Fibroblast of lung (primary cell): ENCODE results near the gene PCID2. TPM values are rescaled to one million over a fixed set of nuclear protein-coding genes. Genes with fewer than 3 reads are reported as not detected.

ENCODE experiments used
- DNase-seq, 2 donors: peaks; one replicate each; pipeline versions ENCODE4 v3.0.0 to v3.0.0-alpha.2; 2010; ENCODE audit warnings: low read depth in 2 of 2
- H2AFZ ChIP-seq: 2 replicates; pipeline ENCODE4 v1.5.1; 2012; ENCODE audit warnings: low read length, control low read depth, inconsistent platforms
- H3K27ac ChIP-seq: 2 replicates; pipeline ENCODE4 v1.5.1; 2011; ENCODE audit warnings: low read length, control low read depth; ENCODE audit not compliant: insufficient read depth
- H3K27me3 ChIP-seq: 2 replicates; pipeline ENCODE4 v1.5.1; 2011; ENCODE audit warnings: mild to moderate bottlenecking, low read length; ENCODE audit not compliant: control insufficient read depth, insufficient read depth
- H3K36me3 ChIP-seq: 2 replicates; pipeline ENCODE4 v1.5.1; 2011; ENCODE audit warnings: low read length; ENCODE audit not compliant: control insufficient read depth, insufficient read depth
- H3K4me1 ChIP-seq: 2 replicates; pipeline ENCODE4 v1.5.1; 2011; ENCODE audit warnings: low read length; ENCODE audit not compliant: control insufficient read depth, insufficient read depth; ENCODE audit errors: extremely low read depth
- H3K4me2 ChIP-seq: 2 replicates; pipeline ENCODE4 v1.5.1; 2011; ENCODE audit warnings: low read length, control low read depth; ENCODE audit not compliant: insufficient read depth; ENCODE audit errors: extremely low read depth
- H3K4me3 ChIP-seq, 4 experiments: fragments of 200-600 bp in 1 of 4; sonication (generic) in 1 of 4; replicated peaks in 1 of 4; 2 replicates each; pipeline ENCODE4 v1.5.1; 2011 to 2016; ENCODE audit warnings: low read length in 4 of 4, low read depth in 3 of 4, mild to moderate bottlenecking in 3 of 4, control low read depth in 2 of 4, inconsistent platforms in 1 of 4, mixed read lengths in 1 of 4; ENCODE audit not compliant: insufficient read depth in 1 of 4; ENCODE audit errors: control extremely low read depth in 1 of 4
- H3K79me2 ChIP-seq: 2 replicates; pipeline ENCODE4 v1.5.1; 2012; ENCODE audit warnings: mild to moderate bottlenecking, low read length, inconsistent platforms; ENCODE audit not compliant: control insufficient read depth, insufficient read depth
- H3K9ac ChIP-seq: 2 replicates; pipeline ENCODE4 v1.5.1; 2011; ENCODE audit warnings: mild to moderate bottlenecking, low read length, control low read depth; ENCODE audit not compliant: insufficient read depth
- H3K9me3 ChIP-seq: 2 replicates; pipeline ENCODE4 v1.5.1; 2012; ENCODE audit warnings: low read depth, low read length; ENCODE audit not compliant: control insufficient read depth, insufficient read depth
- H4K20me1 ChIP-seq: 2 replicates; pipeline ENCODE4 v1.5.1; 2011; ENCODE audit warnings: low read length; ENCODE audit not compliant: control insufficient read depth, insufficient read depth; ENCODE audit errors: extremely low read depth
- EZH2 ChIP-seq: IDR thresholded peaks from 2 replicates; pipeline ENCODE4 v1.5.1; 2012; ENCODE audit warnings: low read length, control low read depth, mild to moderate bottlenecking; ENCODE audit errors: missing control alignments
- polyA plus RNA-seq, 2 donors: library from polyadenylated mRNA; depleted of rRNA in 1 of 2; stranded (reverse) in 1 of 2; unstranded in 1 of 2; fragments of >200 nt; gene quantifications; 2 replicates each; pipeline ENCODE4 v1.2.1, GENCODE V29; 2011 to 2012; ENCODE audit warnings: missing spikeins in 1 of 2
- total RNA-seq: library from RNA; depleted of rRNA; stranded (reverse); fragments of >200 nt; gene quantifications from 2 replicates; pipeline ENCODE4 v1.2.1, GENCODE V29; 2014
- TF ChIP-seq, protein P1 (sequence below), 2 donors: IDR thresholded peaks in 1 of 2; conservative IDR thresholded peaks in 1 of 2; 1 replicate in 1 of 2; 2 replicates in 1 of 2; pipeline ENCODE4 v1.5.1; 2011 to 2012; ENCODE audit warnings: low read length in 2 of 2, control low read depth in 1 of 2, inconsistent platforms in 1 of 2, low read depth in 1 of 2, mild to moderate bottlenecking in 1 of 2

PCID2 gene
- total and polyA plus RNA-seq, 2 donors (not counting 1 experiment from before 2014, with no cell fraction given) = 93.5 to 113 TPM

- H3K4me3 ChIP-seq = no peak overlapping the region
- H4K20me1 ChIP-seq = no peaks in the 10 kb centered on the region
- no peak overlapping the region for H3K9ac ChIP-seq
- no peaks in the 10 kb centered on the region for H3K27me3 ChIP-seq
- no peaks in the 10 kb centered on the region for H3K9me3 ChIP-seq
- no peaks in the 10 kb centered on the region for H3K79me2 ChIP-seq
- H3K27ac ChIP-seq = no peak overlapping the region
- H3K4me1 ChIP-seq = no peaks in the 10 kb centered on the region
- H3K36me3 ChIP-seq = peaks cover 28% of the 10 kb centered on the region
- TF ChIP-seq, protein P1, sequence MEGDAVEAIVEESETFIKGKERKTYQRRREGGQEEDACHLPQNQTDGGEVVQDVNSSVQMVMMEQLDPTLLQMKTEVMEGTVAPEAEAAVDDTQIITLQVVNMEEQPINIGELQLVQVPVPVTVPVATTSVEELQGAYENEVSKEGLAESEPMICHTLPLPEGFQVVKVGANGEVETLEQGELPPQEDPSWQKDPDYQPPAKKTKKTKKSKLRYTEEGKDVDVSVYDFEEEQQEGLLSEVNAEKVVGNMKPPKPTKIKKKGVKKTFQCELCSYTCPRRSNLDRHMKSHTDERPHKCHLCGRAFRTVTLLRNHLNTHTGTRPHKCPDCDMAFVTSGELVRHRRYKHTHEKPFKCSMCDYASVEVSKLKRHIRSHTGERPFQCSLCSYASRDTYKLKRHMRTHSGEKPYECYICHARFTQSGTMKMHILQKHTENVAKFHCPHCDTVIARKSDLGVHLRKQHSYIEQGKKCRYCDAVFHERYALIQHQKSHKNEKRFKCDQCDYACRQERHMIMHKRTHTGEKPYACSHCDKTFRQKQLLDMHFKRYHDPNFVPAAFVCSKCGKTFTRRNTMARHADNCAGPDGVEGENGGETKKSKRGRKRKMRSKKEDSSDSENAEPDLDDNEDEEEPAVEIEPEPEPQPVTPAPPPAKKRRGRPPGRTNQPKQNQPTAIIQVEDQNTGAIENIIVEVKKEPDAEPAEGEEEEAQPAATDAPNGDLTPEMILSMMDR (conservative IDR thresholded peaks at IDR 0.05 in 1 of 2, IDR thresholded peaks at IDR 0.05 in 1 of 2; ENCODE audit: low read depth in 1 of 2, low read length in 2 of 2) = no peak
- no peak for TF ChIP-seq EZH2
- H3K4me2 ChIP-seq = no peak overlapping the region
- DNase-seq = no peak
- H2AFZ ChIP-seq = no peak overlapping the region
Measured at GRCh38 chr13:113171250-113172125, 37.0 kb downstream of the PCID2 start.

DNA sequence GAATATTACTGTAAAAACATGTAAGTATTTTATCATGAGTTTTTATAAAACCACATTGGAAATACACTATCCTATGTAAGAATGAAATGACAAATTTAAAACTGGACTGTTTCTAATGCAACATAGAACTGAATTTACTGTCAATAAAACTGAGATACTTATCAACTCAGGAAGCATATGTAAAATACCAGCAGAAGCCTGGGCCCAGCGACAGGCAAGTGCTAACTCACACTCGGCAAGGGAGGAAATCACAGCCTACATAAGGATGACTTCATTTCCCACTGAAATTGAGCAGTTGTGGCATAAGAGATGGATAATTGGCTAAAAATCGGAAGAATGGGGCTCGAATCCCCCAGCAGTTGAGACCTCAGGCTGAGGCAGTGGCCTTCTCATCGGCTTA is 38.0 kb downstream of the PCID2 start:
- H4K20me1 ChIP-seq = no peaks in the 10 kb centered on the region
- H3K4me1 ChIP-seq = no peaks in the 10 kb centered on the region
- H3K79me2 ChIP-seq = no peaks in the 10 kb centered on the region
- H2AFZ ChIP-seq = no peak overlapping the region
- H3K9me3 ChIP-seq = no peaks in the 10 kb centered on the region
- peaks cover 22% of the 10 kb centered on the region for H3K36me3 ChIP-seq
- no peak overlapping the region for H3K4me2 ChIP-seq
- DNase-seq = no peak
- TF ChIP-seq, protein P1 (conservative IDR thresholded peaks at IDR 0.05 in 1 of 2, IDR thresholded peaks at IDR 0.05 in 1 of 2; ENCODE audit: low read depth in 1 of 2, low read length in 2 of 2) = no peak
- TF ChIP-seq EZH2 = no peak
- no peaks in the 10 kb centered on the region for H3K27me3 ChIP-seq
- H3K9ac ChIP-seq = no peak overlapping the region
- no peak overlapping the region for H3K4me3 ChIP-seq
- no peak overlapping the region for H3K27ac ChIP-seq

- peaks cover 16% of the 10 kb centered on the region for H3K36me3 ChIP-seq
- H3K27ac ChIP-seq = no peak overlapping the region
- H3K4me1 ChIP-seq = no peaks in the 10 kb centered on the region
- no peak overlapping the region for H2AFZ ChIP-seq
- no peak overlapping the region for H3K4me2 ChIP-seq
- no peak overlapping the region for H3K9ac ChIP-seq
- no peaks in the 10 kb centered on the region for H3K79me2 ChIP-seq
- no peak overlapping the region for H3K4me3 ChIP-seq
- H3K9me3 ChIP-seq = no peaks in the 10 kb centered on the region
- no peak for DNase-seq
- H4K20me1 ChIP-seq = no peaks in the 10 kb centered on the region
- no peaks in the 10 kb centered on the region for H3K27me3 ChIP-seq
- TF ChIP-seq, protein P1 (conservative IDR thresholded peaks at IDR 0.05 in 1 of 2, IDR thresholded peaks at IDR 0.05 in 1 of 2; ENCODE audit: low read depth in 1 of 2, low read length in 2 of 2) = no peak
- TF ChIP-seq EZH2 = no peak
Measured at GRCh38 chr13:113169277-113170272, 38.9 kb downstream of the PCID2 start.
